Choroid plexus epithelial cell (primary cell): ENCODE measurements around the gene PLCB1.

ENCODE experiments used
- DNase-seq: peaks from one replicate; pipeline ENCODE4 v3.0.0-alpha.2; 2010; ENCODE audit warnings: low read depth
- H3K4me3 ChIP-seq: 2 replicates; pipeline ENCODE4 v1.5.1; 2011; ENCODE audit warnings: low read depth, mild to moderate bottlenecking, control low read depth, low read length, moderate library complexity
- TF ChIP-seq, protein P1 (sequence below): conservative IDR thresholded peaks from 2 replicates; pipeline ENCODE4 v1.5.1; 2011; ENCODE audit warnings: low read depth, mild to moderate bottlenecking, control low read depth, inconsistent platforms, low read length, moderate library complexity

PLCB1 gene

DNA sequence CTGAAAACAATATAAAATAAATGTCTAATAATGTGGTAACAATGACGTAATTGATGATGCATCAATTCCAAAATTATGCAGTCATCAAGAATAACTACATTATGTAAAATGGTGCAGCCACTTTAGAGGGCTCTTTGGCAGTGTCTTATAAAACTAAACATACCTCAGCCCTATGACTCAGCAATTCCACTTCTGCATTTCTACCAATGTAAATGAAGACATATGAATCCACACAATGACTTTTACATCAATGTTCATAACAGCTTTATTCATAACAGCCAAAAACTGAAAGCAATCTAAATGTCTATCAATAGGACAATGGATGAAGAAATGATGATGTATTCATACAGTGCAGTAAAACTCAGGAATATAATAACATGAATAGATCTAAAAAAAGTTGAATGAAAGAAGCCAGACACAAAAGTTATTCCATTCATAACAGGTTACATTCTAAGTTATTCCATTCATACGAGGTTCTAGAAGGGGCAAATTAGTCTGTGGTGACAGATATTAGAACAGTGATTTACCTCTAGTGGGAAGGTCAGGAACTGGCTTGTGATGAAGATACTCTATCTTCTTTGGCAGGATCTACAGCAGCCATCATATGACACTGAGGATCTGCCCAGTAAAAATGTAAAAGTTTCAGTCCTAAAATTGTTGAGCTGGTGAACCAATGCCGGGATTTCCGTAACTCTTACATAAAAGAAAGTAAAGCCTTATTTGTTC, 396.1 kb downstream of the PLCB1 start:
- no peak overlapping the region for H3K4me3 ChIP-seq
- TF ChIP-seq, protein P1, sequence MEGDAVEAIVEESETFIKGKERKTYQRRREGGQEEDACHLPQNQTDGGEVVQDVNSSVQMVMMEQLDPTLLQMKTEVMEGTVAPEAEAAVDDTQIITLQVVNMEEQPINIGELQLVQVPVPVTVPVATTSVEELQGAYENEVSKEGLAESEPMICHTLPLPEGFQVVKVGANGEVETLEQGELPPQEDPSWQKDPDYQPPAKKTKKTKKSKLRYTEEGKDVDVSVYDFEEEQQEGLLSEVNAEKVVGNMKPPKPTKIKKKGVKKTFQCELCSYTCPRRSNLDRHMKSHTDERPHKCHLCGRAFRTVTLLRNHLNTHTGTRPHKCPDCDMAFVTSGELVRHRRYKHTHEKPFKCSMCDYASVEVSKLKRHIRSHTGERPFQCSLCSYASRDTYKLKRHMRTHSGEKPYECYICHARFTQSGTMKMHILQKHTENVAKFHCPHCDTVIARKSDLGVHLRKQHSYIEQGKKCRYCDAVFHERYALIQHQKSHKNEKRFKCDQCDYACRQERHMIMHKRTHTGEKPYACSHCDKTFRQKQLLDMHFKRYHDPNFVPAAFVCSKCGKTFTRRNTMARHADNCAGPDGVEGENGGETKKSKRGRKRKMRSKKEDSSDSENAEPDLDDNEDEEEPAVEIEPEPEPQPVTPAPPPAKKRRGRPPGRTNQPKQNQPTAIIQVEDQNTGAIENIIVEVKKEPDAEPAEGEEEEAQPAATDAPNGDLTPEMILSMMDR = no peak
- DNase-seq = peak; percentile 75

DNA sequence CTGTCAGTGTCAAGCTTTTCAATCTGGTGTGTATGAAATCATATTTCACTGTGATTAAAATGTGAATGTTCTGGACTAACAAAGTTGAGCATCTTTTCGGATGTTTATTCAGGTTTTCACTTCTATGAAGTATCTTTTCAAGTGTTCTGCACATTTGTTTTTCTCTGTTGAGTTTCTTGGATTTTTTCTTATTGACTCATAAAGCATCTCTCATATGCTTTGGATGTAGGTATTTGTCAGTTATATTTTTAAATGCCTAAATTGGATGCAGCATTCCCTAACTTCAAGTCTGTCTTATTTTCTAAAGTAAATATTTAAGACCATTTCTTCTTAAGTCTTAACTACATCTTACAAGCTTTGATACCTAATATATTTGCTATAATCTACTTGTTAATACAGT, 398.0 kb downstream of the PLCB1 start:
- DNase-seq = no peak
- TF ChIP-seq, protein P1 = no peak

DNA sequence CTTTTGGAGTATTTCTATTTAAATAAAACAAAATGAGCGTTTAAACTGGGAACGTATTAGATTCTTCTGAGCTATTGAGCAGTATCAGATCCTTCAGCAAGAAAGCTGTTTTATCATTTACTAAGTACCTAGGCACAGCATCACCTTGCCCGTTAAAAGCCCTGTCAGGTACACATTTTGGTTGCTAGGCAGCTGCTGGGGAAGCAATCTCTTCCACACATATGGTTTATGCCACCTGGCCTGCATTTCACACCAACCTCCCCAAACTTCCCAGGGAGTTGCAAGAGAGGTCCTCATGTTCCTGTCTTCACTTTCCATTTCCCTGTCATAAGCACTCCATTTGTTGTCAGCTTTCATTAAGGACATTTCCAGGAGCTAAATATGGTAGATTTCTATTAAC, 400.1 kb downstream of the PLCB1 start:
- TF ChIP-seq, protein P1 = no peak
- DNase-seq = no peak

More for the DNA sequence above, 398.0 kb downstream of the PLCB1 start:
- no peak overlapping the region for H3K4me3 ChIP-seq

DNA sequence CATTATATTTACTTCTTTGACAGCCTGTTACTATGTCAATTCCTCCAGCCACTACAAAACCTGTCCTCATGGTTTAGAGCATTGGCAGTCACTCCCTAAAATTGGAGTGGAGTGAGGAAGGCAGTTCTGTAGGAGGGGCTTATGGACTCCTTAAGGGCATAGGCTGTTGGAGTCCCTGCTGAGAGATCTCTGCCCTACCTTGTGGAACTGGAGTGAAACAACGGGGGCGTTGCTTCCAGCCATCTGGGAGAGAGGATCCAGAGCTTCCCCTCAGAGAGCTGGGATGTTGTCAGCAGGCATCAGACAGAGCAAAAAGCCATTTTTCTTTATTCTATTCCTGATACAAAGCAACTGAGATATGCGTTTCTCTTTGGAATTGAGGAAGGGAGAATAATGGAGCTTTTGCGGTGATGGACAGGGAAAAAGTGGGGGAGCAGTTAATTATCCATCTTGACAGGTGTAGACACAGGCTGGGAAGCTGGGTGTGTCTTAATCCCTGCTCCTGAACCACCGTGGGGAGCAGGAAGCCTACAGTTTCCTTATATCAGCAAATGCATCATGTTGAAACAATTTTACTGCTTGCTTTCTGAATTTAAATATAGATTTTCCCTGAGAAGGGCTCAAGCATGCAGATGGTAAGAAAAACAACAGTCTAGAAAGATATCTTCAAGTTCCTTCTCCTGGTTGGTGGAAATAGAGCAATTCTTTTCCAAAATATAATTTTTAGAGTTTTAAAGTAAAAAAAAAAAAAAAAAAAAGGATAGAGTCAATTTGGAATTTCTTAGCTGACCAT, 402.5 kb downstream of the PLCB1 start:
- TF ChIP-seq, protein P1 = no peak
- no peak for DNase-seq
- no peak overlapping the region for H3K4me3 ChIP-seq

More for the DNA sequence above, 400.1 kb downstream of the PLCB1 start:
- no peak overlapping the region for H3K4me3 ChIP-seq

DNA sequence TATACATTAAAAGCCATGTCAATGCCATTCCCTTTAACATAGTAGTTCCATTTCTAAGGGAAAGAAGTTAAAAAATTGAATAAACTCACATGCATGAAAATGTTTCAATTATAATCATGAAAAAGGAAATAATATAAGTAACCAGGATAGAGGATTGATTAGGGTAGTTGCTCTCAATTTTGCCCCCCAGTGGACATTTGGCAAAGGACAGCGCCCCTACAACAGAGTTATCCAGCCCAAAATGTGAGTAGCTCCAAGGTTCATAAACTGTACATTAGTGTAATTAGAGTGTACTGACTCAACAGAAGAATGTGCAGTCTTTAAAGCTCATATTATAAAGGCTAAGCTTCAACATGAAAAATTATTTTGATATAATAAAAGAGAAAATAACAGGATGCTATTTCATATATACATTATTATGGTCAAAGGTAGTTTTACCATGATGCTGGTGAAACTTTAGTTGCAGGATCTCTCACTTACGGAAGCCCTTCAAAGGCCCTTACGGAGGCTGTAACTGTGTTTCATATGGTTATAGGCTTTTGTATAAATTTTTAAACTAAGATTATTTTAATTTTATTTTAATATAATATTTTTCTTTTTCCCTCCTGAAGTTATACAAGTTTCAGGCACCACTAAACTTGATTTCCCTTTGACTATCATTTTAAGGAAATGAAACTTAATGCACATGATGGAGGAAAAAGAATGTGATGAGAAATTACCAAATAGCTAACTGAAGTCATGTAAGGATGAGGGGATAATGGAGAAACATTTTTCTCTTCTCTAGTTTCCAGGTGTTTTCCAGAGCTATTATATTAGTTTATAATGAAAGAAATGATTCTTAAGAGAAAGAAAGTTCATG, 403.6 kb downstream of the PLCB1 start:
- DNase-seq = peak; percentile 34
- TF ChIP-seq, protein P1 = peak; percentile 77
- no peak overlapping the region for H3K4me3 ChIP-seq

DNA sequence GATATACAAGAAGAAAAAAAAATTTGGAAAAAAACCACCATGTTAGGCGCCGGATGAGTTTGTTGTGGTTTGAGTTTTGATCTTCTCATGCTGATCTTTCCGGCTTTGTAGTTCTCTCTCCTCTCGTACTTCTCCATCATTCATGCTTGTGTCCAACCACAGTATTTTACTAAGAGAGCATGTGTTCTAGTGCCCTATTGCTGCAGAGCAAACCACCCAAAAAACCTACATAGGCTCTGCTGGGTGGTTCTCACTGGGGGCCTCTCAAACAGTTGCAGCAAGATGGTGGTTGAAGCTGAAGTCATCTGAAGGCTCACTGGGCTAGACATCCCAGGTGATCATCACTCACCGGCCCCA, 404.2 kb downstream of the PLCB1 start:
- no peak overlapping the region for H3K4me3 ChIP-seq
- no peak for DNase-seq
- TF ChIP-seq, protein P1 = no peak
